Parathyroid adenoma (tissue), 2 donors: Measurements from ENCODE around the gene EGR4.

Experiments
- H2AFZ ChIP-seq: fragments of 300-600 bp; sonication (generic); one replicate; pipeline ENCODE4 v1.7.0; 2017; ENCODE audit warnings: antibody characterized with exemption, mild to moderate bottlenecking
- H3K27ac ChIP-seq: fragments of 300-600 bp; sonication (generic); one replicate; pipeline ENCODE4 v1.7.0; 2017
- H3K27me3 ChIP-seq: fragments of 300-600 bp; sonication (generic); one replicate; pipeline ENCODE4 v1.7.0; 2017; ENCODE audit warnings: low read length; ENCODE audit not compliant: control insufficient read depth, insufficient read depth
- H3K36me3 ChIP-seq: fragments of 300-600 bp; sonication (generic); one replicate; pipeline ENCODE4 v1.7.0; 2017; ENCODE audit warnings: low read length; ENCODE audit not compliant: control insufficient read depth, insufficient read depth
- H3K4me1 ChIP-seq: fragments of 300-600 bp; sonication (generic); one replicate; pipeline ENCODE4 v1.7.0; 2017; ENCODE audit warnings: control low read depth
- H3K4me2 ChIP-seq: fragments of 300-600 bp; sonication (generic); one replicate; pipeline ENCODE4 v1.7.0; 2017; ENCODE audit warnings: low read length
- H3K4me3 ChIP-seq: fragments of 300-600 bp; sonication (generic); one replicate; pipeline ENCODE4 v1.7.0; 2017; ENCODE audit warnings: low read depth, low read length
- H3K79me2 ChIP-seq: fragments of 300-600 bp; sonication (generic); one replicate; pipeline ENCODE4 v1.7.0; 2017; ENCODE audit warnings: control low read depth
- H3K9ac ChIP-seq: fragments of 300-600 bp; sonication (generic); one replicate; pipeline ENCODE4 v1.7.0; 2017; ENCODE audit warnings: mild to moderate bottlenecking
- H3K9me3 ChIP-seq: fragments of 300-600 bp; sonication (generic); one replicate; pipeline ENCODE4 v1.7.0; 2017; ENCODE audit warnings: low read length; ENCODE audit not compliant: control insufficient read depth
- TF ChIP-seq, protein P1 (sequence below): fragments of 300-600 bp; sonication (generic); IDR thresholded peaks from one replicate; pipeline ENCODE4 v1.7.0; 2017; ENCODE audit warnings: antibody characterized with exemption, mild to moderate bottlenecking
- donor health status: primary hyperparathyroidism.

The EGR4 gene

GRCh38 chr2:73334045-73334444 is 40.7 kb upstream of the EGR4 start:
- H3K4me1 ChIP-seq = no peaks in the 10 kb centered on the region
- H3K79me2 ChIP-seq = no peaks in the 10 kb centered on the region
- no peak overlapping the region for H2AFZ ChIP-seq
- no peak overlapping the region for H3K9ac ChIP-seq
- TF ChIP-seq, protein P1, sequence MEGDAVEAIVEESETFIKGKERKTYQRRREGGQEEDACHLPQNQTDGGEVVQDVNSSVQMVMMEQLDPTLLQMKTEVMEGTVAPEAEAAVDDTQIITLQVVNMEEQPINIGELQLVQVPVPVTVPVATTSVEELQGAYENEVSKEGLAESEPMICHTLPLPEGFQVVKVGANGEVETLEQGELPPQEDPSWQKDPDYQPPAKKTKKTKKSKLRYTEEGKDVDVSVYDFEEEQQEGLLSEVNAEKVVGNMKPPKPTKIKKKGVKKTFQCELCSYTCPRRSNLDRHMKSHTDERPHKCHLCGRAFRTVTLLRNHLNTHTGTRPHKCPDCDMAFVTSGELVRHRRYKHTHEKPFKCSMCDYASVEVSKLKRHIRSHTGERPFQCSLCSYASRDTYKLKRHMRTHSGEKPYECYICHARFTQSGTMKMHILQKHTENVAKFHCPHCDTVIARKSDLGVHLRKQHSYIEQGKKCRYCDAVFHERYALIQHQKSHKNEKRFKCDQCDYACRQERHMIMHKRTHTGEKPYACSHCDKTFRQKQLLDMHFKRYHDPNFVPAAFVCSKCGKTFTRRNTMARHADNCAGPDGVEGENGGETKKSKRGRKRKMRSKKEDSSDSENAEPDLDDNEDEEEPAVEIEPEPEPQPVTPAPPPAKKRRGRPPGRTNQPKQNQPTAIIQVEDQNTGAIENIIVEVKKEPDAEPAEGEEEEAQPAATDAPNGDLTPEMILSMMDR = no peak
- H3K27me3 ChIP-seq = no peaks in the 10 kb centered on the region
- H3K4me3 ChIP-seq = no peak overlapping the region
- H3K36me3 ChIP-seq = no peaks in the 10 kb centered on the region
- no peaks in the 10 kb centered on the region for H3K9me3 ChIP-seq
- no peak overlapping the region for H3K27ac ChIP-seq
- no peak overlapping the region for H3K4me2 ChIP-seq

GRCh38 chr2:73333564-73333963 is 40.2 kb upstream of the EGR4 start:
- H3K9ac ChIP-seq = no peak overlapping the region
- H3K27me3 ChIP-seq = no peaks in the 10 kb centered on the region
- H3K27ac ChIP-seq = no peak overlapping the region
- no peaks in the 10 kb centered on the region for H3K9me3 ChIP-seq
- TF ChIP-seq, protein P1 = no peak
- H2AFZ ChIP-seq = no peak overlapping the region
- H3K4me1 ChIP-seq = no peaks in the 10 kb centered on the region
- no peak overlapping the region for H3K4me2 ChIP-seq
- H3K79me2 ChIP-seq = no peaks in the 10 kb centered on the region
- no peak overlapping the region for H3K4me3 ChIP-seq
- H3K36me3 ChIP-seq = no peaks in the 10 kb centered on the region

DNA sequence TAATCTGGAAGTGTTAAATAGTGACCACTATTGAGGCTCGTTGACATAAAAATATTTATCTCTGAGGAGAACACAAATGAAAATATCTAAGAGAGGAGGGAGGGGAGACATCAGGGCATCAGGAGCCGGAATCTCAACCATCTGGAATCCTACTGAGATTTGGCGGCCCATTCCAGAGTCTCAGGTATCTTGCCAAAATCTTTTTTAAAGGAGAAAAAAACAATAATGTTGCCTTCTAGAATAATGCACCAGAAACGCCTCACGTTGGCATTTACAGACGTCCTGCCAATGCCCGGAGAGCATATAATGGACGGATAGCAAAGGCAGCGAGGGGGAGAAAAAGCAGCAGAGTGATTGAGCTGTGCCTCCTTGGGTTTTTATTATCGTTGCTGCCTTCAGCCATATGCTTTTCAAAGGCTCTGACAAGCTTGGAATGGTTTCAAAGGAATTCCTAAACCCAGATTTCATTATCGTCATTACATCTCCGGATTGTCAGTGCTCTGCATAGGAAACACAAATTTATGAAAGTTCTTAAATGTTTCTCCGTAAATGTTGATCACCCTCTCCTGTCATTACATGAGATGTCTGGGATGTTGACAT is 30.9 kb upstream of the EGR4 start:
- no peak overlapping the region for H2AFZ ChIP-seq
- TF ChIP-seq, protein P1 = no peak
- H3K79me2 ChIP-seq = no peaks in the 10 kb centered on the region
- no peaks in the 10 kb centered on the region for H3K27me3 ChIP-seq
- H3K4me3 ChIP-seq = no peak overlapping the region
- no peak overlapping the region for H3K9ac ChIP-seq
- H3K36me3 ChIP-seq = no peaks in the 10 kb centered on the region
- no peaks in the 10 kb centered on the region for H3K4me1 ChIP-seq
- H3K9me3 ChIP-seq = no peaks in the 10 kb centered on the region
- H3K4me2 ChIP-seq = no peak overlapping the region
- no peak overlapping the region for H3K27ac ChIP-seq

DNA sequence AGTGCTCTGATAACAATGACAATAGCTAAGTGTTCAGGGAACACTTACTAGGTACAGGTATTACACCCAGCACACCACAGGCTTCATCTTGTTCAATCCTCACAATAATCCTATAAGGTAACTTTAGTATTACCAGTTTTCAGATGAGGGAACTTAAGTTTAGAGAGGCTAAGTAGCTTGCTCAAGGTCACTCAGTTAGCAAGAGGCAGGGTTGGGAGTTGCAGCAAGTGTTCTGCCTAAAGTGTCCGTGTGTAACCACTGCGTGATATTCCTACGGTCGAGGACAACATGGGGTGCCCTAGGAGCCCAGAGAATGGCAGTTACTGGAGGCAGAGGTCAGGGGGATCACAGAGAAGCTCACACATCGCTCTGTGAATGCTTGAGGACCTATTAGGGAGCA is 30.2 kb upstream of the EGR4 start:
- Histone ChIP-seq H2AFZ (no peak overlapping the region), H3K9ac (no peak overlapping the region), H3K27me3 (no peaks in the 10 kb centered on the region), H3K4me1 (no peaks in the 10 kb centered on the region), H3K4me2 (no peak overlapping the region), H3K79me2 (no peaks in the 10 kb centered on the region), H3K4me3 (no peak overlapping the region), H3K27ac (no peak overlapping the region), H3K36me3 (no peaks in the 10 kb centered on the region), H3K9me3 (no peaks in the 10 kb centered on the region)
- TF ChIP-seq, protein P1 = no peak

DNA sequence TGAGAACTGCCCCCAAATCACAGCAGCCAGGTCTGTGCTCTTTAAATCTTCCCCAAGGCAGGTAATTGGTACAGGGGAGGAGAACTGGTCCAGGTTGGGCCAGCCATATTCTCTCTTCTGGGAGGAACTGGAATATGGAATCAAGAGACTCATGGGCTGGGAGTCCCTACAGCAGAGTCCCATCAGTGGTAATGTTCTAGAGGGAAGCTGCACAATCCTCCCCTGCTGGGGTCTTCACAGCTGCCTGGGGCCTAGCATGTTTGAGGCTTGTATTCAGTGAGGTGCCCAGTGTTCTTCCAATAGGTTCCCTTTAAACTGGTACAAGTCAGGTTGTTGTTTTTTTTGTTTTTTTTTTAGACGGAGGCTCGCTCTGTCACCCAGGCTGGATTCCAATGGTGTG is 21.1 kb upstream of the EGR4 start:
- H2AFZ ChIP-seq = no peak overlapping the region

More for the DNA sequence above, 21.1 kb upstream of the EGR4 start:
- Histone ChIP-seq H3K27ac (no peak overlapping the region), H3K4me2 (no peak overlapping the region), H3K9ac (no peak overlapping the region), H3K4me1 (no peaks in the 10 kb centered on the region), H3K9me3 (no peaks in the 10 kb centered on the region), H3K27me3 (no peaks in the 10 kb centered on the region), H3K36me3 (no peaks in the 10 kb centered on the region), H3K4me3 (no peak overlapping the region), H3K79me2 (no peaks in the 10 kb centered on the region)
- TF ChIP-seq, protein P1 = no peak
